ENCODE results near the gene TARS1. TPM values are rescaled to one million over a fixed set of nuclear protein-coding genes. Genes with fewer than 3 reads are reported as not detected.

The TARS1 gene
- total and polyA plus RNA-seq, 2 of the 8 experiments (the other 6 are each of a cell fraction or from before 2014, with no cell fraction given): 94.4 to 445 TPM

GRCh38 chr5:33403187-33403586 lies 37.6 kb upstream of the TARS1 start:
- H4K8ac ChIP-seq (ENCODE audit: extremely low read depth, insufficient read depth, low read length): no peak overlapping the region
- H3K56ac ChIP-seq (replicated peaks; ENCODE audit: insufficient read length, low read depth, low read length): no peak overlapping the region
- TF ChIP-seq ASH2L (IDR thresholded peaks at IDR 0.05; ENCODE audit: low read length) (no peak), YY1 (IDR thresholded peaks at IDR 0.05; ENCODE audit: low read depth, low read length) (no peak), TBP (IDR thresholded peaks at IDR 0.05; ENCODE audit: low read depth, low read length) (no peak), SIN3A (conservative IDR thresholded peaks at IDR 0.05 in 1 of 2, IDR thresholded peaks at IDR 0.05 in 1 of 2; ENCODE audit: low read depth in 1 of 2, low read length in 2 of 2) (no peak), RAD21 (IDR thresholded peaks at IDR 0.05 in 1 of 2, conservative IDR thresholded peaks at IDR 0.05 in 1 of 2; ENCODE audit: low read depth in 2 of 2, low read length in 2 of 2) (no peak), CEBPB (IDR thresholded peaks at IDR 0.05; ENCODE audit: low read depth, low read length) (no peak), GTF2F1 (IDR thresholded peaks at IDR 0.05; ENCODE audit: borderline replicate concordance, low read depth, low read length) (no peak), SRF (IDR thresholded peaks at IDR 0.05; ENCODE audit: low read depth, low read length) (no peak), GABPA (IDR thresholded peaks at IDR 0.05; ENCODE audit: borderline replicate concordance, insufficient read depth, low read length) (no peak), TAF7 (optimal IDR thresholded peaks at IDR 0.05; ENCODE audit: borderline replicate concordance, low read depth, low read length) (no peak), POU5F1 (IDR thresholded peaks at IDR 0.05; ENCODE audit: low read depth, low read length) (no peak)
- H2BK5ac ChIP-seq (ENCODE audit: low read depth, low read length): no peak overlapping the region
- FAIRE-seq (no peak), DNase-seq (ENCODE audit: low read depth in 1 of 2, low spot score in 2 of 2) (no peak)
- no peak overlapping the region for H2BK15ac ChIP-seq (ENCODE audit: low read length)
- no peak overlapping the region for H3K9ac ChIP-seq (replicated peaks in 1 of 4; ENCODE audit: extremely low read depth in 1 of 4, low read depth in 3 of 4, low read length in 3 of 4)
- no peaks in the 10 kb centered on the region for H3K79me2 ChIP-seq (ENCODE audit: control insufficient read depth in 1 of 2, insufficient read depth in 2 of 2, low read length in 2 of 2)
- H3K27ac ChIP-seq (ENCODE audit: low read depth, low read length): no peak overlapping the region
- H2BK20ac ChIP-seq (ENCODE audit: low read length): no peak overlapping the region
- H3K4me2 ChIP-seq (ENCODE audit: insufficient read depth in 1 of 2, low read depth in 2 of 2, low read length in 2 of 2): no peak overlapping the region
- no peak overlapping the region for H3K23ac ChIP-seq (ENCODE audit: insufficient read length)
- no peak overlapping the region for H2AK5ac ChIP-seq (ENCODE audit: low read depth, low read length)
- H3K4me3 ChIP-seq (ENCODE audit: extremely low read depth in 1 of 4, insufficient read depth in 2 of 4, low read depth in 3 of 4, low read length in 4 of 4): no peak overlapping the region
- CTCF ChIA-PET (ENCODE audit: partially characterized antibody): interaction anchor here (0.6 kb wide), 1 partner anchor 40 kb away, joined by 3 read pairs; no protein-coding TSS in a partner anchor
- H4K20me1 ChIP-seq (replicated peaks in 1 of 2; ENCODE audit: control insufficient read depth in 1 of 2, insufficient read depth in 2 of 2, low read length in 2 of 2): no peaks in the 10 kb centered on the region
- no peak overlapping the region for H3K18ac ChIP-seq (ENCODE audit: extremely low read depth, low read length)
- WGBS, 2 experiments (ENCODE audit: extremely low coverage in 1 of 2, insufficient coverage in 1 of 2, insufficient read length in 1 of 2, insufficient replicate concordance in 2 of 2, low coverage in 1 of 2, low lambda C conversion rate in 2 of 2, missing lambda C conversion rate in 1 of 2): 80% methylated on average over 2 of the region's 2 CpGs; no CpG with 5 or more reads in 1 of the 2 experiments
- no peaks in the 10 kb centered on the region for H3K27me3 ChIP-seq (replicated peaks in 1 of 4; ENCODE audit: control insufficient read depth in 3 of 4, extremely low read depth in 1 of 4, insufficient read depth in 3 of 4, low read length in 3 of 4)
- no peaks in the 10 kb centered on the region; the same call in 1 of the 2 replicates for H3K23me2 ChIP-seq (ENCODE audit: low read depth, low read length)
- H3K4ac ChIP-seq (replicated peaks; ENCODE audit: insufficient read length, low read depth, low read length): no peak overlapping the region
- H3K9me3 ChIP-seq (ENCODE audit: insufficient read depth in 2 of 2, low read depth in 1 of 2, low read length in 1 of 2): no peaks in the 10 kb centered on the region
- no peak overlapping the region for H3K14ac ChIP-seq (ENCODE audit: insufficient read length)
- H2BK120ac ChIP-seq (replicated peaks; ENCODE audit: low read depth, low read length): no peak overlapping the region
- no peak overlapping the region for H2BK12ac ChIP-seq (ENCODE audit: low read depth, low read length)
- no peak overlapping the region for H2AFZ ChIP-seq (ENCODE audit: low read length)
- H3K36me3 ChIP-seq (ENCODE audit: control insufficient read depth in 2 of 4, insufficient read depth in 4 of 4, low read length in 3 of 4): no peaks in the 10 kb centered on the region
- no peak overlapping the region for H4K91ac ChIP-seq (replicated peaks; ENCODE audit: insufficient read length, low read length)
- peaks cover 0 to 4% (median 0%) of the 10 kb centered on the region in 4 experiments; a peak in 1 of 7 replicates for H3K4me1 ChIP-seq (replicated peaks in 1 of 4; ENCODE audit: control insufficient read depth in 3 of 4, insufficient read depth in 4 of 4, low read length in 3 of 4)
- POLR2A ChIA-PET (ENCODE audit: partially characterized antibody): no interaction called here
- no peak overlapping the region for H4K5ac ChIP-seq (ENCODE audit: insufficient read length, low read depth, low read length)
- no peaks in the 10 kb centered on the region for H3K79me1 ChIP-seq (ENCODE audit: low read depth, low read length)
